Transverse colon (tissue), 4 donors: ENCODE measurements around the gene NEK11. TPM values are rescaled to one million over a fixed set of nuclear protein-coding genes. Genes with fewer than 3 reads are reported as not detected.
A peak's percentile ranks its signal among the peaks of the same experiment; 100 is the strongest.

ENCODE experiments used
- DNase-seq: peaks from one replicate; pipeline ENCODE4 v3.0.0-alpha.2; 2019
- H3K27ac ChIP-seq, 4 donors: fragments of 200-600 bp; sonication (generic); 2 replicates each; pipeline ENCODE4 v1.5.1; 2016 to 2018; ENCODE audit warnings: inconsistent platforms in 4 of 4
- H3K27me3 ChIP-seq: fragments of 200-600 bp; sonication (generic); 2 replicates; pipeline ENCODE4 v1.5.1; 2017; ENCODE audit warnings: inconsistent platforms
- H3K36me3 ChIP-seq, 4 donors: fragments of 200-600 bp; sonication (generic); 2 replicates each; pipeline ENCODE4 v1.5.1; 2017 to 2019; ENCODE audit warnings: inconsistent platforms in 4 of 4
- H3K4me1 ChIP-seq, 4 donors: fragments of 200-600 bp; sonication (generic); 2 replicates each; pipeline ENCODE4 v1.5.1; 2017 to 2020; ENCODE audit warnings: inconsistent platforms in 4 of 4
- H3K4me3 ChIP-seq, 4 donors: fragments of 200-600 bp; sonication (generic); 1 replicate in 1 of 4; 2 replicates in 3 of 4; pipeline versions ENCODE4 v1.5.1 to v1.6.1; 2017 to 2019; ENCODE audit warnings: inconsistent platforms in 4 of 4
- H3K9me3 ChIP-seq, 2 donors: fragments of 200-600 bp; sonication (generic); 2 replicates each; pipeline ENCODE4 v1.5.1; 2017 to 2019; ENCODE audit warnings: inconsistent platforms in 2 of 2
- CTCF ChIP-seq, 5 experiments: fragments of 200-600 bp in 3 of 5; fragments of 450-650 bp in 2 of 5; sonication (generic) in 3 of 5; IDR thresholded peaks; 1 replicate in 2 of 5; 2 replicates in 3 of 5; pipeline ENCODE4 v1.5.1; 2016 to 2017; ENCODE audit warnings: antibody characterized with exemption in 5 of 5, inconsistent platforms in 3 of 5, mild to moderate bottlenecking in 2 of 5, moderate library complexity in 1 of 5
- EP300 ChIP-seq: sonication (generic); formaldehyde crosslinking; IDR thresholded peaks from one replicate; pipeline ENCODE4 v1.6.1; 2017; ENCODE audit warnings: antibody characterized with exemption, low read depth
- POLR2A ChIP-seq: fragments of 450-650 bp; IDR thresholded peaks from one replicate; pipeline ENCODE4 v1.6.1; 2016; ENCODE audit warnings: antibody characterized with exemption, mild to moderate bottlenecking, moderate library complexity
- POLR2AphosphoS5 ChIP-seq, 3 donors: sonication (generic); formaldehyde crosslinking; IDR thresholded peaks; one replicate each; pipeline ENCODE4 v1.6.1; 2016; ENCODE audit warnings: antibody characterized with exemption in 3 of 3
- WGBS, 2 donors: methylation state at CpG; one replicate each; pipeline ENCODE4 v1.1.5; 2018; ENCODE audit warnings: low coverage in 1 of 2; 5-methylcytosine and 5-hydroxymethylcytosine counted together
- in situ Hi-C, 4 donors: fragments of 200-750 bp; cut with MboI; loops; one replicate each; pipeline versions ENCODE4 v1.15.0 to v1.15.1; 2017; ENCODE audit warnings: low sequenced_read_pairs in 3 of 4, low pct_ligation_motif_present in 1 of 4, low pct_unique_long_range_greater_than_20kb in 1 of 4
- intact Hi-C: fragments of 100-400 bp; cut with DNase I; formaldehyde crosslinking; loops from one replicate; pipeline ENCODE4 v1.15.1; 2023; ENCODE audit warnings: low total_unique reads
- total RNA-seq, 4 donors: library from RNA; depleted of rRNA; stranded (reverse); fragments of >200 nt; gene quantifications; one replicate each; pipeline ENCODE4 v1.1.0, GENCODE V29; 2016

Gene NEK11, protein sequence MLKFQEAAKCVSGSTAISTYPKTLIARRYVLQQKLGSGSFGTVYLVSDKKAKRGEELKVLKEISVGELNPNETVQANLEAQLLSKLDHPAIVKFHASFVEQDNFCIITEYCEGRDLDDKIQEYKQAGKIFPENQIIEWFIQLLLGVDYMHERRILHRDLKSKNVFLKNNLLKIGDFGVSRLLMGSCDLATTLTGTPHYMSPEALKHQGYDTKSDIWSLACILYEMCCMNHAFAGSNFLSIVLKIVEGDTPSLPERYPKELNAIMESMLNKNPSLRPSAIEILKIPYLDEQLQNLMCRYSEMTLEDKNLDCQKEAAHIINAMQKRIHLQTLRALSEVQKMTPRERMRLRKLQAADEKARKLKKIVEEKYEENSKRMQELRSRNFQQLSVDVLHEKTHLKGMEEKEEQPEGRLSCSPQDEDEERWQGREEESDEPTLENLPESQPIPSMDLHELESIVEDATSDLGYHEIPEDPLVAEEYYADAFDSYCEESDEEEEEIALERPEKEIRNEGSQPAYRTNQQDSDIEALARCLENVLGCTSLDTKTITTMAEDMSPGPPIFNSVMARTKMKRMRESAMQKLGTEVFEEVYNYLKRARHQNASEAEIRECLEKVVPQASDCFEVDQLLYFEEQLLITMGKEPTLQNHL
- 10 to 100 TPM in 1 of 4 donors, 1 to 10 TPM in 3; 4.6 to 12.3 (median 8.5) TPM for total RNA-seq

DNA sequence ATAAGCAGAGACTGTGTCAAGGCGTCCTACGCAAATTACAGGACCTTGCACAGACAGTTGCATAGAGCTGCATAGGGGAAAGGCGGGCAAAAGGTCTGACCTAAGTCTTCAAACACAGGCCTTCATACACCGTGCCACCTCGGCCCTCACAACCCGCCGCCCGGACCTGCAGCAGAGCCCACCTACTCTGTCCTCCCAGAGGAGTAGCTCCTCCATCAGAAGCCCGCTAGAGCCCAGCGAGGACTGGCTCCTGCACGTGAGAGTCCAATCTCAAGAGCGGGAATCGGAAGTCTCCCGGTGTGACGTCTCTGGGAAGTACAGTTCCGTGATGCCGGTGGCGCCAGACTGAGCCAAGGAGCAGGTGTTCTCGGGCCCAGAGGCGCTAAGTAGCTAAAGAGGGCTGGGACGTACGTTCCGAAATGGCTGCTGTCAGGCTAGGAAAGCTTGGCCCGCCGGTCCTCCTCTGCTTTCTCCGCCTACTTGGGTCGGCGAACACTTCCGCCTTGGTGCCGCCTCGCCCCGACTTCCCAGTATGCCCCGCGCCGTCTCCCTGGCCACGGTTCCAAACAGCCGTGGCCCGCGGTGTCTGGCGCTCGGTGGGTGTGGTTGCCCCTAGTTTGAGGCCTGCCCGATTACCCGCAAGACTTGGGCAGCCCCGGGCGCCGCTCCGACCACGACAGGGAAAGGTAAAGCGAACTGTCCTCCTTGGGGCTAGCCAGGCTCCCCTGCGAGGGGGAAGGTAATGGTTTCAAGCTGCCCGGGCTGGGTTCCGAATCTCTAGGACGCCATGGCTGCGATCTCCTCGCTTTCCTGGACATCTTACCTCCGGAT, at the start of gene NEK11, which contains the start of gene ASTE1:
TSS of gene NEK11 (plus strand) at position 557 of the 831 bp plus-strand sequence. CDS start 2,832 bp downstream, outside the sequence.
TSS of gene ASTE1 (minus strand) at position 505 of the 831 bp plus-strand sequence. CDS start 1,519 bp downstream, outside the sequence.
- peak; percentile 67 to 88 (median 84) for TF ChIP-seq POLR2AphosphoS5 (IDR thresholded peaks at IDR 0.05)
- no peak for TF ChIP-seq EP300
- peak; percentile 84 for TF ChIP-seq POLR2A
- peak; percentile 93 for DNase-seq
- intact Hi-C loops: no loop called here
- Histone ChIP-seq H3K36me3 (no peaks in the 10 kb centered on the region), H3K27ac (peak within 1 kb of the TSS; percentile 91 to 93 (median 91)), H3K4me1 (peaks cover 18 to 51% (median 20%) of the 10 kb centered on the region in 4 donors), H3K4me3 (peak within 1 kb of the TSS; percentile 48 to 71 (median 56)), H3K27me3 (no peaks in the 10 kb centered on the region), H3K9me3 (no peaks in the 10 kb centered on the region)
- WGBS, 2 donors: 1 to 17% methylated on average over 2 to 49 of the region's 56 CpGs
- in situ Hi-C loops: loop anchor here in 2 of 4 donors (25.0 kb wide), 2 partner anchors 361 to 486 kb away; partner anchors contain the start of genes MRPL3 (in 1 of the 2) and NUDT16 (in 1 of the 2)

DNA sequence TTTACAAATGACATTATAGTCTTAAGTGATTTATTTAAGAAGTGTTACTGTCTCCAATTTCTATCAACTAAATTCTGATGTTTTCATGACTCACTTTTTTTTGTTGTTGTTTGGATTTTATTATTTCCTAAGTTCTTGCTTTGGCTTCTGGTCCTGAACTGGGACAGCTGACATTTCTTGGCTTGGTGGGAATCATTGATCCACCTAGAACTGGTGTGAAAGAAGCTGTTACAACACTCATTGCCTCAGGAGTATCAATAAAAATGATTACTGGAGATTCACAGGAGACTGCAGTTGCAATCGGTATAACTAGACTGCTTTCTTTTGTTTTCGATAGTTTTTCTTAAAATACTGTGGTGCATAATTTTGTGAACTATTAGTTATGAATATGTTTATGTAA, 47.6 kb upstream of the NEK11 start:
- H3K27me3 ChIP-seq: no peaks in the 10 kb centered on the region
- no peak overlapping the region for H3K4me3 ChIP-seq
- no peaks in the 10 kb centered on the region for H3K9me3 ChIP-seq
- peaks cover 0 to 13% (median 2%) of the 10 kb centered on the region in 4 donors for H3K36me3 ChIP-seq
- intact Hi-C loops: no loop called here
- no peak for DNase-seq
- TF ChIP-seq POLR2AphosphoS5 (IDR thresholded peaks at IDR 0.05) (no peak), CTCF (IDR thresholded peaks at IDR 0.05) (no peak), EP300 (no peak), POLR2A (no peak)
- H3K27ac ChIP-seq: no peak overlapping the region
- in situ Hi-C loops: no loop called here
- WGBS, 2 donors: 88 to 95% methylated on average over 2 of the region's 2 CpGs
- no peaks in the 10 kb centered on the region for H3K4me1 ChIP-seq

DNA sequence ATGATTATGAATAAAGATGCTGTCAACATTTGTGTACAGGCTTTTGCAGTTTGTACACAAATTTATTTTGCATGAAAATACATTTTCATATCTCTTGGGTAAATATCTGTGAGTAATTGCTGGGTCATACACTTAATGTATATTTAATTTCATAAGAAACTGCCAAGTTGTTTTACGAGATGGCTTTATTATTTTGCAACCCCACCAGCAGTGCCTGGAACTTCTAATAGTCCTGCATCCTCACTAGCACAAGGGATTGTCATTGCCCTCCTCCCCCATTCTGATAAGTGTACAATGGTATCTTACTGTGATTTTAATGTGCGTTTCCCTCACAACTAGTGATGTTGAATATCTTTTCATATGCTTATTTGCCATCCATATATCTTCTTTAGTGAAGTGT, 45.2 kb upstream of the NEK11 start:
- 94 to 100% methylated on average over 2 of the region's 2 CpGs for WGBS, 2 donors
- Histone ChIP-seq H3K27me3 (no peaks in the 10 kb centered on the region), H3K9me3 (no peaks in the 10 kb centered on the region), H3K4me1 (no peaks in the 10 kb centered on the region), H3K4me3 (no peak overlapping the region), H3K27ac (no peak overlapping the region), H3K36me3 (peaks cover 0 to 16% (median 2%) of the 10 kb centered on the region in 4 donors)
- DNase-seq: no peak
- in situ Hi-C loops (no loop called here), intact Hi-C loops (no loop called here)
- TF ChIP-seq POLR2AphosphoS5 (IDR thresholded peaks at IDR 0.05) (no peak), POLR2A (no peak)

DNA sequence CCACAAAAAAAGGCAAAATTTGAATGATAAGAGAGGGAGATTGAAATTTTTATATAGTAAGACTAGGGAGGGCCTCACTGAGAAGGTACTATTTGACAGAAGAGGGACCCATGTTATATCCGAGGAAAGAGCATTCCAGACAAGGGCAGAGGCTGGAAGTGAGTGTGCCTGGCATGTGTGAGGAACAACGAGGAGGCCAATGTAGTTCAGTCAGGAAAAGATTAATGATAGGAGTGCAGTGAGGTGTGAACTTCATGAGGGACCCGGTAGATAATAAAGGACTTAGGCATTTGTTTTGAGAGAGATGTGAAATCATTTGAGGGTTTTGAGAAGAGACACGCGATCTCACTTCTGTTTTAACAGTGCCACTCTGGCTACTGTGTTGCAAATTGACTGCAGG, 36.4 kb upstream of the NEK11 start:
- no peaks in the 10 kb centered on the region for H3K4me1 ChIP-seq
- in situ Hi-C loops: no loop called here

More for the DNA sequence above, 36.4 kb upstream of the NEK11 start:
- intact Hi-C loops: no loop called here
- DNase-seq: no peak
- no peaks in the 10 kb centered on the region for H3K27me3 ChIP-seq
- H3K36me3 ChIP-seq: peaks cover 0 to 8% (median 3%) of the 10 kb centered on the region in 4 donors
- 68 to 70% methylated on average over 5 of the region's 5 CpGs for WGBS, 2 donors
- no peak overlapping the region for H3K4me3 ChIP-seq
- H3K27ac ChIP-seq: no peak overlapping the region
- H3K9me3 ChIP-seq: no peaks in the 10 kb centered on the region
- TF ChIP-seq POLR2AphosphoS5 (IDR thresholded peaks at IDR 0.05) (no peak), POLR2A (no peak), CTCF (IDR thresholded peaks at IDR 0.05) (no peak), EP300 (no peak)
